Vagina (tissue), 2 donors: ENCODE data around the gene NUB1. TPM values are rescaled to one million over a fixed set of nuclear protein-coding genes. Genes with fewer than 3 reads are reported as not detected.

Source experiments
- DNase-seq, 2 donors: peaks; one replicate each; pipeline ENCODE4 v3.0.0-alpha.2; 2017; ENCODE audit errors: extremely low spot score in 2 of 2
- H3K27ac ChIP-seq: fragments of 200-600 bp; sonication (generic); one replicate; pipeline ENCODE4 v1.5.1; 2019
- H3K27me3 ChIP-seq: fragments of 200-600 bp; sonication (generic); one replicate; pipeline ENCODE4 v1.5.1; 2019
- H3K36me3 ChIP-seq, 2 donors: fragments of 200-600 bp; sonication (generic); one replicate each; pipeline ENCODE4 v1.5.1; 2017 to 2019
- H3K4me1 ChIP-seq: fragments of 200-600 bp; sonication (generic); one replicate; pipeline ENCODE4 v1.5.1; 2019
- H3K4me3 ChIP-seq, 2 donors: fragments of 200-600 bp; sonication (generic); 1 replicate in 1 of 2; 2 replicates in 1 of 2; pipeline ENCODE4 v1.5.1; 2016 to 2019
- H3K9me3 ChIP-seq: fragments of 200-600 bp; sonication (generic); one replicate; pipeline ENCODE4 v1.5.1; 2019
- CTCF ChIP-seq, 3 experiments: fragments of 450-650 bp in 2 of 3; fragments of 200-600 bp in 1 of 3; sonication (generic) in 1 of 3; IDR thresholded peaks; one replicate each; pipeline ENCODE4 v1.5.1; 2017 to 2019; ENCODE audit warnings: antibody characterized with exemption in 3 of 3, mild to moderate bottlenecking in 2 of 3, moderate library complexity in 2 of 3
- POLR2A ChIP-seq, 2 donors: fragments of 450-650 bp; IDR thresholded peaks; one replicate each; pipeline ENCODE4 v1.6.1; 2017; ENCODE audit warnings: antibody characterized with exemption in 2 of 2, mild to moderate bottlenecking in 2 of 2, moderate library complexity in 2 of 2
- POLR2AphosphoS5 ChIP-seq, 2 donors: sonication (generic); formaldehyde crosslinking; IDR thresholded peaks; one replicate each; pipeline ENCODE4 v1.9.0; 2017; ENCODE audit warnings: antibody characterized with exemption in 2 of 2, mild to moderate bottlenecking in 2 of 2, low read depth in 1 of 2; ENCODE audit not compliant: insufficient read depth in 1 of 2
- intact Hi-C: fragments of 100-400 bp; cut with DNase I; formaldehyde crosslinking; loops from one replicate; pipeline ENCODE4 v1.15.1; 2023
- total RNA-seq: library from RNA; depleted of rRNA; stranded (reverse); fragments of >200 nt; gene quantifications from one replicate; pipeline ENCODE4 v1.2.3, GENCODE V29; 2016

The NUB1 gene
- total RNA-seq, 1 donor from 2014 or later, result 46.2 TPM

GRCh38 chr7:151391358-151391730, 49.7 kb downstream of the NUB1 start:
- Histone ChIP-seq H3K4me3 (no peak overlapping the region), H3K36me3 (no peaks in the 10 kb centered on the region), H3K4me1 (peaks cover 12% of the 10 kb centered on the region), H3K27me3 (no peaks in the 10 kb centered on the region), H3K9me3 (no peaks in the 10 kb centered on the region), H3K27ac (no peak overlapping the region)
- intact Hi-C loops, result no loop called here
- no peak for TF ChIP-seq POLR2AphosphoS5 (IDR thresholded peaks at IDR 0.05; ENCODE audit: insufficient read depth in 1 of 2, low read depth in 1 of 2)
- no peak for TF ChIP-seq POLR2A (IDR thresholded peaks at IDR 0.05)
- TF ChIP-seq CTCF (IDR thresholded peaks at IDR 0.05), result no peak
- DNase-seq, result no peak

GRCh38 chr7:151392002-151392401, 50.4 kb downstream of the NUB1 start:
- H3K27me3 ChIP-seq, result no peaks in the 10 kb centered on the region
- H3K36me3 ChIP-seq, result no peaks in the 10 kb centered on the region
- no peak for DNase-seq
- intact Hi-C loops, result no loop called here
- H3K4me1 ChIP-seq, result peaks cover 7% of the 10 kb centered on the region
- no peak overlapping the region for H3K27ac ChIP-seq
- TF ChIP-seq POLR2A (IDR thresholded peaks at IDR 0.05), result no peak
- TF ChIP-seq POLR2AphosphoS5 (IDR thresholded peaks at IDR 0.05; ENCODE audit: insufficient read depth in 1 of 2, low read depth in 1 of 2), result no peak
- TF ChIP-seq CTCF (IDR thresholded peaks at IDR 0.05), result no peak
- H3K4me3 ChIP-seq, result no peak overlapping the region
- H3K9me3 ChIP-seq, result no peaks in the 10 kb centered on the region

GRCh38 chr7:151392426-151392825, 50.8 kb downstream of the NUB1 start:
- Histone ChIP-seq H3K36me3 (no peaks in the 10 kb centered on the region), H3K27me3 (no peaks in the 10 kb centered on the region), H3K4me3 (no peak overlapping the region), H3K27ac (no peak overlapping the region), H3K9me3 (no peaks in the 10 kb centered on the region), H3K4me1 (peaks cover 3% of the 10 kb centered on the region)
- no peak for TF ChIP-seq CTCF (IDR thresholded peaks at IDR 0.05)
- no peak for DNase-seq
- intact Hi-C loops, result no loop called here

GRCh38 chr7:151393031-151393977, 51.7 kb downstream of the NUB1 start:
- TF ChIP-seq POLR2A (IDR thresholded peaks at IDR 0.05) (no peak), POLR2AphosphoS5 (IDR thresholded peaks at IDR 0.05; ENCODE audit: insufficient read depth in 1 of 2, low read depth in 1 of 2) (no peak), CTCF (IDR thresholded peaks at IDR 0.05) (no peak)
- intact Hi-C loops, result no loop called here
- H3K27ac ChIP-seq, result no peak overlapping the region
- no peak for DNase-seq
- no peaks in the 10 kb centered on the region for H3K9me3 ChIP-seq
- no peak overlapping the region for H3K4me3 ChIP-seq
- H3K4me1 ChIP-seq, result no peaks in the 10 kb centered on the region
- no peaks in the 10 kb centered on the region for H3K36me3 ChIP-seq
- no peaks in the 10 kb centered on the region for H3K27me3 ChIP-seq
